SK-N-SH treated with all-trans-retinoic acid at 6 μM for 48 hours (cell line): ENCODE measurements around the gene TBC1D22B.

Experiments
- ATAC-seq: fragments of 200-7000 bp; cut with Tn5 transposase; 3 replicates; pipeline ENCODE4 v1.9.1; 2020; ENCODE audit warnings: mild to moderate bottlenecking, moderate library complexity
- ARNTL ChIP-seq: fragments of 450-650 bp; formaldehyde crosslinking; IDR thresholded peaks from 2 replicates; pipeline ENCODE4 v1.5.0; 2020; ENCODE audit warnings: low read depth, mild to moderate bottlenecking, moderate library complexity, borderline replicate concordance
- CREB5 ChIP-seq: fragments of 250-450 bp; sonication (Bioruptor Pico); IDR thresholded peaks from 2 replicates; pipeline ENCODE4 v1.5.1; 2020; ENCODE audit warnings: low read depth, mild to moderate bottlenecking, moderate library complexity
- CSDC2 ChIP-seq: fragments of 250-450 bp; sonication (Bioruptor Pico); IDR thresholded peaks from 2 replicates; pipeline ENCODE4 v1.5.0; 2020; ENCODE audit warnings: mild to moderate bottlenecking, moderate library complexity
- CSRNP3 ChIP-seq: fragments of 250-450 bp; sonication (Bioruptor Pico); IDR thresholded peaks from 2 replicates; pipeline ENCODE4 v1.5.1; 2021; ENCODE audit warnings: mild to moderate bottlenecking, moderate library complexity
- ESRRG ChIP-seq: fragments of 250-450 bp; sonication (Bioruptor Pico); IDR thresholded peaks from 2 replicates; pipeline ENCODE4 v1.6.1; 2021; ENCODE audit warnings: mild to moderate bottlenecking
- GLIS3 ChIP-seq: fragments of 250-450 bp; sonication (Bioruptor Pico); IDR thresholded peaks from 2 replicates; pipeline ENCODE4 v1.5.0; 2020; ENCODE audit warnings: mild to moderate bottlenecking, moderate library complexity
- ISL1 ChIP-seq: fragments of 250-450 bp; sonication (Bioruptor Pico); IDR thresholded peaks from 2 replicates; pipeline ENCODE4 v2.1.2; 2022; ENCODE audit warnings: mild to moderate bottlenecking, moderate library complexity
- OSR1 ChIP-seq: fragments of 250-450 bp; sonication (Bioruptor Pico); IDR thresholded peaks from 2 replicates; pipeline ENCODE4 v1.8.0; 2022; ENCODE audit warnings: moderate library complexity, mild to moderate bottlenecking, inconsistent platforms
- PATZ1 ChIP-seq: fragments of 250-450 bp; sonication (Bioruptor Pico); IDR thresholded peaks from 2 replicates; pipeline ENCODE4 v1.8.0; 2020; ENCODE audit warnings: mild to moderate bottlenecking, moderate library complexity, borderline replicate concordance
- POU6F1 ChIP-seq: fragments of 250-450 bp; sonication (Bioruptor Pico); IDR thresholded peaks from 2 replicates; pipeline ENCODE4 v1.8.0; 2021; ENCODE audit warnings: low read depth, mild to moderate bottlenecking, moderate library complexity, borderline replicate concordance
- PPARA ChIP-seq: fragments of 250-450 bp; sonication (Bioruptor Pico); IDR thresholded peaks from 2 replicates; pipeline ENCODE4 v1.5.0; 2020; ENCODE audit warnings: mild to moderate bottlenecking, borderline replicate concordance
- RARB ChIP-seq: fragments of 250-450 bp; sonication (Bioruptor Pico); IDR thresholded peaks from 2 replicates; pipeline ENCODE4 v1.8.0; 2021; ENCODE audit warnings: mild to moderate bottlenecking, moderate library complexity
- TCF4 ChIP-seq: fragments of 250-450 bp; sonication (Bioruptor Pico); IDR thresholded peaks from 2 replicates; pipeline ENCODE4 v1.8.0; 2021; ENCODE audit warnings: mild to moderate bottlenecking, moderate library complexity, borderline replicate concordance
- TOX ChIP-seq: fragments of 250-450 bp; sonication (Bioruptor Pico); IDR thresholded peaks from 2 replicates; pipeline ENCODE4 v1.8.0; 2021; ENCODE audit warnings: mild to moderate bottlenecking, moderate library complexity, borderline replicate concordance
- TSHZ2 ChIP-seq: fragments of 250-450 bp; sonication (Bioruptor Pico); IDR thresholded peaks from 2 replicates; pipeline ENCODE4 v1.5.0; 2020; ENCODE audit warnings: mild to moderate bottlenecking, moderate library complexity
- ZFP3 ChIP-seq: fragments of 250-450 bp; sonication (Bioruptor Pico); IDR thresholded peaks from 2 replicates; pipeline ENCODE4 v1.5.0; 2020; ENCODE audit warnings: mild to moderate bottlenecking, moderate library complexity
- ZFP30 ChIP-seq: fragments of 450-650 bp; formaldehyde crosslinking; IDR thresholded peaks from 2 replicates; pipeline ENCODE4 v1.5.0; 2022; ENCODE audit warnings: mild to moderate bottlenecking, moderate library complexity
- ZNF565 ChIP-seq: fragments of 450-650 bp; formaldehyde crosslinking; conservative IDR thresholded peaks from 2 replicates; pipeline ENCODE4 v1.5.0; 2020; ENCODE audit warnings: low read depth, mild to moderate bottlenecking, moderate library complexity
- ZNF70 ChIP-seq: fragments of 450-650 bp; formaldehyde crosslinking; IDR thresholded peaks from 2 replicates; pipeline ENCODE4 v1.5.0; 2020; ENCODE audit warnings: mild to moderate bottlenecking, moderate library complexity
- ZNF8 ChIP-seq: fragments of 450-650 bp; formaldehyde crosslinking; IDR thresholded peaks from 2 replicates; pipeline ENCODE4 v1.5.0; 2020; ENCODE audit warnings: mild to moderate bottlenecking, moderate library complexity

The TBC1D22B gene

GRCh38 chr6:37275350-37275749 lies 17.8 kb downstream of the TBC1D22B start:
- no peak for ATAC-seq
- TF ChIP-seq TOX (no peak), CSRNP3 (CRISPR knock-in tag) (no peak), PPARA (CRISPR knock-in tag) (no peak), PATZ1 (no peak), CSDC2 (CRISPR knock-in tag) (no peak), ZNF565 (CRISPR knock-in tag) (no peak), ISL1 (CRISPR knock-in tag) (no peak), CREB5 (CRISPR knock-in tag) (no peak), ESRRG (CRISPR knock-in tag) (no peak), ZFP30 (CRISPR knock-in tag) (no peak), OSR1 (no peak), POU6F1 (CRISPR knock-in tag) (no peak)
- TF ChIP-seq, all 23 proteins: peak for 0

GRCh38 chr6:37277001-37277409 lies 19.4 kb downstream of the TBC1D22B start:
- ATAC-seq: no peak
- TF ChIP-seq TCF4 (no peak), CSDC2 (CRISPR knock-in tag) (no peak), ZNF8 (no peak), PATZ1 (no peak), ARNTL (CRISPR knock-in tag) (no peak), ESRRG (CRISPR knock-in tag) (no peak), TOX (no peak), GLIS3 (CRISPR knock-in tag) (no peak), ISL1 (CRISPR knock-in tag) (no peak), POU6F1 (CRISPR knock-in tag) (no peak)
- TF ChIP-seq, all 23 proteins: peak for 0

- no peak for ATAC-seq
- TF ChIP-seq ZNF70: no peak
- no peak for TF ChIP-seq RARB (CRISPR knock-in tag)
- no peak for TF ChIP-seq PPARA (CRISPR knock-in tag)
- no peak for TF ChIP-seq ZNF8
- no peak for TF ChIP-seq GLIS3 (CRISPR knock-in tag)
- no peak for TF ChIP-seq ZFP3 (CRISPR knock-in tag)
- TF ChIP-seq TSHZ2 (CRISPR knock-in tag): no peak
- no peak for TF ChIP-seq TCF4
- TF ChIP-seq ARNTL (CRISPR knock-in tag): no peak
- TF ChIP-seq POU6F1 (CRISPR knock-in tag): no peak
- no peak for TF ChIP-seq TOX
Measured at GRCh38 chr6:37279366-37280134, 22.0 kb downstream of the TBC1D22B start.
